A673 (cell line): ENCODE measurements around the gene TFAP2A. TPM values are rescaled to one million over a fixed set of nuclear protein-coding genes. Genes with fewer than 3 reads are reported as not detected.

Source experiments
- BruUV-seq: library from RNA; stranded (reverse); fragments of 400-500 nt; replicated peaks from 2 replicates; lab custom pipeline; 2021; lab: Mats Ljungman, UMichigan
- CTCF ChIA-PET: fragments of 300-600 bp; sonication (Branson Sonifier 250); formaldehyde crosslinking; loops from one replicate; lab custom pipeline; 2022; ENCODE audit warnings: antibody characterized with exemption; lab: Charles Lee
- POLR2A ChIA-PET: fragments of 300-600 bp; sonication (Branson Sonifier 250); formaldehyde crosslinking; loops from one replicate; lab custom pipeline; 2022; ENCODE audit warnings: antibody characterized with exemption; ENCODE audit not compliant: low non-redundant PET; lab: Charles Lee
- DNase-seq: peaks from one replicate; pipeline ENCODE4 v3.0.0-alpha.2; 2015; ENCODE audit warnings: low spot score
- H3K27ac ChIP-seq: fragments of 200-600 bp; sonication (generic); 2 replicates; pipeline ENCODE4 v1.5.1; 2016; ENCODE audit warnings: mixed run types, low read depth, mild to moderate bottlenecking, mixed read lengths, antibody characterized with exemption, low read length; ENCODE audit not compliant: poor library complexity, severe bottlenecking
- H3K27me3 ChIP-seq: fragments of 200-600 bp; sonication (generic); replicated peaks from 2 replicates; pipeline ENCODE4 v1.6.1; 2017; ENCODE audit warnings: mixed run types, low read depth, mild to moderate bottlenecking, mixed read lengths, antibody characterized with exemption, low read length; ENCODE audit not compliant: insufficient read depth, poor library complexity
- H3K36me3 ChIP-seq: fragments of 200-600 bp; sonication (generic); 2 replicates; pipeline ENCODE4 v1.6.1; 2016; ENCODE audit warnings: mixed run types, mild to moderate bottlenecking, mixed read lengths, antibody characterized with exemption, low read length; ENCODE audit not compliant: insufficient read depth, poor library complexity, severe bottlenecking
- H3K4me1 ChIP-seq: fragments of 200-600 bp; sonication (generic); 2 replicates; pipeline ENCODE4 v1.6.1; 2017; ENCODE audit warnings: mixed run types, mild to moderate bottlenecking, mixed read lengths, antibody characterized with exemption, low read length; ENCODE audit not compliant: insufficient read depth, poor library complexity, severe bottlenecking
- H3K4me3 ChIP-seq: fragments of 200-600 bp; sonication (generic); 2 replicates; pipeline ENCODE4 v1.5.1; 2016; ENCODE audit warnings: low read depth, mixed run types, mild to moderate bottlenecking, mixed read lengths, low read length; ENCODE audit not compliant: poor library complexity, severe bottlenecking
- H3K9me3 ChIP-seq: fragments of 200-600 bp; sonication (generic); 2 replicates; pipeline ENCODE4 v1.6.1; 2016; ENCODE audit warnings: mixed run types, low read depth, mild to moderate bottlenecking, mixed read lengths, antibody characterized with exemption, low read length; ENCODE audit not compliant: poor library complexity, severe bottlenecking
- CTCF ChIP-seq: fragments of 300-800, 200-600 bp; sonication (generic); conservative IDR thresholded peaks from 2 replicates; pipeline ENCODE4 v1.5.1; 2017; ENCODE audit warnings: low read depth, mild to moderate bottlenecking, antibody characterized with exemption, low read length, moderate library complexity, mixed read lengths
- EZH2 ChIP-seq: fragments of 200-600 bp; sonication (generic); IDR thresholded peaks from 2 replicates; pipeline ENCODE4 v1.6.1; 2017; ENCODE audit warnings: borderline replicate concordance, low read depth, mild to moderate bottlenecking, mixed read lengths, antibody characterized with exemption, low read length; ENCODE audit not compliant: poor library complexity, severe bottlenecking
- intact Hi-C: fragments of 100-400 bp; cut with micrococcal nuclease; formaldehyde crosslinking; loops from one replicate; pipeline ENCODE4 v1.10.0; 2022; ENCODE audit not compliant: unreplicated experiment
- total RNA-seq: library from RNA; stranded (reverse); gene quantifications from 2 replicates; pipeline ENCODE4 v1.2.3, GENCODE V29; 2021

Gene TFAP2A
- total RNA-seq, 1 experiment from 2014 or later: 19.3 TPM

GRCh38 chr6:10413850-10414738 lies 780 bp downstream of the TFAP2A start:
- ChIA-PET POLR2A (interaction anchor here (0.6 kb wide), 2 partner anchors 13 to 660 kb away, joined by 4 to 9 read pairs; no protein-coding TSS in a partner anchor), CTCF (interaction anchor here (0.5 to 1.9 kb wide), 7 partner anchors 13 to 1514 kb away, joined by 3 to 18 read pairs (median 6); no protein-coding TSS in a partner anchor)
- H3K4me3 ChIP-seq: peak overlapping the region; percentile 75
- H3K36me3 ChIP-seq: no peaks in the 10 kb centered on the region
- H3K9me3 ChIP-seq: no peaks in the 10 kb centered on the region
- no TSS peak for BruUV-seq
- intact Hi-C loops: loop anchor here (2.0 to 5.0 kb wide), 4 partner anchors 167 to 1432 kb away; no protein-coding TSS in a partner anchor
- H3K4me1 ChIP-seq: peaks cover 21% of the 10 kb centered on the region
- H3K27ac ChIP-seq: no peak overlapping the region
- no peaks in the 10 kb centered on the region for H3K27me3 ChIP-seq
- TF ChIP-seq CTCF (peak; percentile 43), EZH2 (no peak)
- peak; percentile 76 for DNase-seq

- no peak for DNase-seq
- TF ChIP-seq EZH2 (no peak), CTCF (no peak)
- peak overlapping the region; percentile 76 for H3K27ac ChIP-seq
- peak overlapping the region; percentile 75 for H3K4me3 ChIP-seq
- ChIA-PET POLR2A (interaction anchor here (0.6 kb wide), 1 partner anchor 9 kb away, joined by 3 read pairs; no protein-coding TSS in a partner anchor), CTCF (interaction anchor here (0.7 to 1.9 kb wide), 2 partner anchors 16 to 1514 kb away, joined by 6 to 18 read pairs; no protein-coding TSS in a partner anchor)
- no peaks in the 10 kb centered on the region for H3K36me3 ChIP-seq
- H3K9me3 ChIP-seq: no peaks in the 10 kb centered on the region
- H3K27me3 ChIP-seq: no peaks in the 10 kb centered on the region
- TSS peak; percentile 57 for BruUV-seq
- intact Hi-C loops: loop anchor here (5.0 kb wide), 3 partner anchors 166 to 1431 kb away; no protein-coding TSS in a partner anchor
- H3K4me1 ChIP-seq: peaks cover 29% of the 10 kb centered on the region
These were observed 1.5 kb downstream of the TFAP2A start for GRCh38 chr6:10413262-10413849.

- no peaks in the 10 kb centered on the region for H3K9me3 ChIP-seq
- ChIA-PET POLR2A (interaction anchor here (0.6 kb wide), 1 partner anchor 9 kb away, joined by 3 read pairs; no protein-coding TSS in a partner anchor), CTCF (interaction anchor here (0.6 kb wide), 1 partner anchor 282 kb away, joined by 3 read pairs; the partner anchor contains the start of genes C6orf52 and PAK1IP1)
- peak overlapping the region; percentile 75 for H3K4me3 ChIP-seq
- no peak for TF ChIP-seq EZH2
- TF ChIP-seq CTCF: no peak
- peak overlapping the region; percentile 83 for H3K27ac ChIP-seq
- BruUV-seq: no TSS peak
- H3K4me1 ChIP-seq: peaks cover 35% of the 10 kb centered on the region
- no peaks in the 10 kb centered on the region for H3K36me3 ChIP-seq
- no peaks in the 10 kb centered on the region for H3K27me3 ChIP-seq
- DNase-seq: peak; percentile 55
- intact Hi-C loops: loop anchor here (5.0 kb wide), 3 partner anchors 165 to 1430 kb away; no protein-coding TSS in a partner anchor
These were observed 2.2 kb downstream of the TFAP2A start for GRCh38 chr6:10412461-10413261.
